ENCODE data around the gene FAIM2. TPM values are rescaled to one million over a fixed set of nuclear protein-coding genes. Genes with fewer than 3 reads are reported as not detected.

The FAIM2 gene
- total and polyA plus RNA-seq, 5 donors from 2014 or later, result 0.10 to 6.5 (median 3.0) TPM

- Histone ChIP-seq H3K36me3 (ENCODE audit: control insufficient read depth, insufficient read depth, low read length) (no peaks in the 10 kb centered on the region), H3K4me3 (ENCODE audit: low read depth, low read length) (no peak overlapping the region), H3K9me3 (ENCODE audit: control insufficient read depth in 2 of 2, low read length in 2 of 2) (no peaks in the 10 kb centered on the region), H3K4me1 (ENCODE audit: control insufficient read depth, insufficient read depth, low read length, poor library complexity, severe bottlenecking) (peaks cover 53% of the 10 kb centered on the region), H3K27ac (ENCODE audit: insufficient read depth, low read length, poor library complexity, severe bottlenecking) (peak overlapping the region; percentile 92), H3K27me3 (ENCODE audit: control insufficient read depth, insufficient read depth, low read length) (no peaks in the 10 kb centered on the region)
- no peaks in the 10 kb centered on the region for H3K9me3 Mint-ChIP-seq
- H3K4me1 Mint-ChIP-seq, result peaks cover 12 to 65% (median 36%) of the 10 kb centered on the region in 4 donors
- DNase-seq, result no peak
- no peaks in the 10 kb centered on the region for H3K27me3 Mint-ChIP-seq
- ATAC-seq (ENCODE audit: low read depth in 2 of 2), result no peak
- H3K27ac Mint-ChIP-seq, result peak overlapping the region; percentile 97 to 100 (median 98)
- H3K4me3 Mint-ChIP-seq, result peak overlapping the region in 3 of 4 donors; percentile 75 to 96 (median 80)
- peaks cover 4% of the 10 kb centered on the region for H3K36me3 Mint-ChIP-seq
Measured at GRCh38 chr12:49943625-49943960, 39.9 kb upstream of the FAIM2 start.

GRCh38 chr12:49942921-49943624 is 39.4 kb upstream of the FAIM2 start:
- H3K36me3 ChIP-seq (ENCODE audit: control insufficient read depth, insufficient read depth, low read length), result no peaks in the 10 kb centered on the region
- Mint-ChIP-seq H3K4me1 (peaks cover 12 to 65% (median 37%) of the 10 kb centered on the region in 4 donors), H3K27ac (peak overlapping the region; percentile 91 to 100 (median 97)), H3K9me3 (no peaks in the 10 kb centered on the region), H3K4me3 (peak overlapping the region in 3 of 4 donors; percentile 24 to 96 (median 80)), H3K36me3 (peaks cover 4% of the 10 kb centered on the region), H3K27me3 (no peaks in the 10 kb centered on the region)
- H3K27me3 ChIP-seq (ENCODE audit: control insufficient read depth, insufficient read depth, low read length), result no peaks in the 10 kb centered on the region
- H3K9me3 ChIP-seq (ENCODE audit: control insufficient read depth in 2 of 2, low read length in 2 of 2), result no peaks in the 10 kb centered on the region
- H3K4me3 ChIP-seq (ENCODE audit: low read depth, low read length), result peak overlapping the region; percentile 37
- ATAC-seq (ENCODE audit: low read depth in 2 of 2), result peak; percentile 36 to 65
- peak in 1 of 3 donors; percentile 92 for DNase-seq
- H3K27ac ChIP-seq (ENCODE audit: insufficient read depth, low read length, poor library complexity, severe bottlenecking), result peak overlapping the region; percentile 92
- H3K4me1 ChIP-seq (ENCODE audit: control insufficient read depth, insufficient read depth, low read length, poor library complexity, severe bottlenecking), result peaks cover 53% of the 10 kb centered on the region

- Mint-ChIP-seq H3K27ac (peak overlapping the region; percentile 91 to 100 (median 97)), H3K4me1 (peaks cover 12 to 62% (median 37%) of the 10 kb centered on the region in 4 donors), H3K27me3 (no peaks in the 10 kb centered on the region), H3K36me3 (peaks cover 4% of the 10 kb centered on the region), H3K9me3 (no peaks in the 10 kb centered on the region), H3K4me3 (peak overlapping the region in 3 of 4 donors; percentile 24 to 96 (median 80))
- peak in 1 of 3 donors; percentile 35 for DNase-seq
- ATAC-seq (ENCODE audit: low read depth in 2 of 2), result no peak
- Histone ChIP-seq H3K4me3 (ENCODE audit: low read depth, low read length) (peak overlapping the region; percentile 37), H3K27me3 (ENCODE audit: control insufficient read depth, insufficient read depth, low read length) (no peaks in the 10 kb centered on the region), H3K9me3 (ENCODE audit: control insufficient read depth in 2 of 2, low read length in 2 of 2) (no peaks in the 10 kb centered on the region), H3K4me1 (ENCODE audit: control insufficient read depth, insufficient read depth, low read length, poor library complexity, severe bottlenecking) (peaks cover 53% of the 10 kb centered on the region), H3K27ac (ENCODE audit: insufficient read depth, low read length, poor library complexity, severe bottlenecking) (peak overlapping the region; percentile 92), H3K36me3 (ENCODE audit: control insufficient read depth, insufficient read depth, low read length) (no peaks in the 10 kb centered on the region)
Measured at GRCh38 chr12:49942512-49942893, 38.8 kb upstream of the FAIM2 start.

GRCh38 chr12:49941556-49942511 is 38.1 kb upstream of the FAIM2 start:
- peaks cover 52% of the 10 kb centered on the region for H3K4me1 ChIP-seq (ENCODE audit: control insufficient read depth, insufficient read depth, low read length, poor library complexity, severe bottlenecking)
- no peaks in the 10 kb centered on the region for H3K36me3 ChIP-seq (ENCODE audit: control insufficient read depth, insufficient read depth, low read length)
- no peak for DNase-seq
- no peak overlapping the region for H3K4me3 ChIP-seq (ENCODE audit: low read depth, low read length)
- Mint-ChIP-seq H3K36me3 (peaks cover 4% of the 10 kb centered on the region), H3K27me3 (no peaks in the 10 kb centered on the region), H3K27ac (peak overlapping the region in 2 of 3 donors; percentile 90 to 100), H3K4me3 (peak overlapping the region in 3 of 4 donors; percentile 12 to 31 (median 15)), H3K4me1 (peaks cover 12 to 59% (median 37%) of the 10 kb centered on the region in 4 donors), H3K9me3 (no peaks in the 10 kb centered on the region)
- peak overlapping the region; percentile 92 for H3K27ac ChIP-seq (ENCODE audit: insufficient read depth, low read length, poor library complexity, severe bottlenecking)
- H3K9me3 ChIP-seq (ENCODE audit: control insufficient read depth in 2 of 2, low read length in 2 of 2), result no peaks in the 10 kb centered on the region
- no peaks in the 10 kb centered on the region for H3K27me3 ChIP-seq (ENCODE audit: control insufficient read depth, insufficient read depth, low read length)
- ATAC-seq (ENCODE audit: low read depth in 2 of 2), result no peak

GRCh38 chr12:49939707-49940106 is 36.0 kb upstream of the FAIM2 start:
- Histone ChIP-seq H3K4me3 (ENCODE audit: low read depth, low read length) (no peak overlapping the region), H3K27me3 (ENCODE audit: control insufficient read depth, insufficient read depth, low read length) (no peaks in the 10 kb centered on the region), H3K4me1 (ENCODE audit: control insufficient read depth, insufficient read depth, low read length, poor library complexity, severe bottlenecking) (peaks cover 31% of the 10 kb centered on the region), H3K36me3 (ENCODE audit: control insufficient read depth, insufficient read depth, low read length) (no peaks in the 10 kb centered on the region), H3K9me3 (ENCODE audit: control insufficient read depth in 2 of 2, low read length in 2 of 2) (no peaks in the 10 kb centered on the region), H3K27ac (ENCODE audit: insufficient read depth, low read length, poor library complexity, severe bottlenecking) (no peak overlapping the region)
- no peak for DNase-seq
- no peak for ATAC-seq (ENCODE audit: low read depth in 2 of 2)
- H3K4me1 Mint-ChIP-seq, result peaks cover 6 to 37% (median 21%) of the 10 kb centered on the region in 4 donors
- H3K27me3 Mint-ChIP-seq, result peaks cover 4% of the 10 kb centered on the region
- no peaks in the 10 kb centered on the region for H3K9me3 Mint-ChIP-seq
- no peak overlapping the region for H3K4me3 Mint-ChIP-seq
- peaks cover 4% of the 10 kb centered on the region for H3K36me3 Mint-ChIP-seq
- H3K27ac Mint-ChIP-seq, result peak overlapping the region in 1 of 3 donors; percentile 33

GRCh38 chr12:49939307-49939706 is 35.6 kb upstream of the FAIM2 start:
- Histone ChIP-seq H3K36me3 (ENCODE audit: control insufficient read depth, insufficient read depth, low read length) (no peaks in the 10 kb centered on the region), H3K27ac (ENCODE audit: insufficient read depth, low read length, poor library complexity, severe bottlenecking) (no peak overlapping the region), H3K27me3 (ENCODE audit: control insufficient read depth, insufficient read depth, low read length) (no peaks in the 10 kb centered on the region), H3K4me1 (ENCODE audit: control insufficient read depth, insufficient read depth, low read length, poor library complexity, severe bottlenecking) (peaks cover 28% of the 10 kb centered on the region), H3K4me3 (ENCODE audit: low read depth, low read length) (no peak overlapping the region), H3K9me3 (ENCODE audit: control insufficient read depth in 2 of 2, low read length in 2 of 2) (no peaks in the 10 kb centered on the region)
- no peak for ATAC-seq (ENCODE audit: low read depth in 2 of 2)
- DNase-seq, result no peak
- no peak overlapping the region for H3K4me3 Mint-ChIP-seq
- H3K36me3 Mint-ChIP-seq, result peaks cover 4% of the 10 kb centered on the region
- peaks cover 8% of the 10 kb centered on the region for H3K27me3 Mint-ChIP-seq
- H3K4me1 Mint-ChIP-seq, result peaks cover 2 to 33% (median 18%) of the 10 kb centered on the region in 4 donors
- peak overlapping the region in 1 of 3 donors; percentile 33 for H3K27ac Mint-ChIP-seq
- H3K9me3 Mint-ChIP-seq, result peaks cover 0 to 2% (median 0%) of the 10 kb centered on the region in 7 donors

GRCh38 chr12:49937639-49938300 is 34.1 kb upstream of the FAIM2 start:
- H3K36me3 ChIP-seq (ENCODE audit: control insufficient read depth, insufficient read depth, low read length), result no peaks in the 10 kb centered on the region
- H3K27me3 ChIP-seq (ENCODE audit: control insufficient read depth, insufficient read depth, low read length), result no peaks in the 10 kb centered on the region
- peaks cover 4% of the 10 kb centered on the region for H3K36me3 Mint-ChIP-seq
- no peak overlapping the region for H3K27ac ChIP-seq (ENCODE audit: insufficient read depth, low read length, poor library complexity, severe bottlenecking)
- H3K9me3 Mint-ChIP-seq, result peaks cover 0 to 2% (median 0%) of the 10 kb centered on the region in 7 donors
- ATAC-seq (ENCODE audit: low read depth in 2 of 2), result no peak
- no peak overlapping the region for H3K4me3 Mint-ChIP-seq
- H3K27ac Mint-ChIP-seq, result peak overlapping the region in 2 of 3 donors; percentile 39 to 43
- H3K9me3 ChIP-seq (ENCODE audit: control insufficient read depth in 2 of 2, low read length in 2 of 2), result no peaks in the 10 kb centered on the region
- peaks cover 11% of the 10 kb centered on the region for H3K27me3 Mint-ChIP-seq
- DNase-seq, result no peak
- H3K4me1 ChIP-seq (ENCODE audit: control insufficient read depth, insufficient read depth, low read length, poor library complexity, severe bottlenecking), result peaks cover 13% of the 10 kb centered on the region
- peaks cover 0 to 18% (median 12%) of the 10 kb centered on the region in 4 donors for H3K4me1 Mint-ChIP-seq
- no peak overlapping the region for H3K4me3 ChIP-seq (ENCODE audit: low read depth, low read length)

All from CD4-positive, CD25-positive, alpha-beta regulatory T cell (primary cell).